Measurements from ENCODE around the gene TBC1D2.

The TBC1D2 gene

DNA sequence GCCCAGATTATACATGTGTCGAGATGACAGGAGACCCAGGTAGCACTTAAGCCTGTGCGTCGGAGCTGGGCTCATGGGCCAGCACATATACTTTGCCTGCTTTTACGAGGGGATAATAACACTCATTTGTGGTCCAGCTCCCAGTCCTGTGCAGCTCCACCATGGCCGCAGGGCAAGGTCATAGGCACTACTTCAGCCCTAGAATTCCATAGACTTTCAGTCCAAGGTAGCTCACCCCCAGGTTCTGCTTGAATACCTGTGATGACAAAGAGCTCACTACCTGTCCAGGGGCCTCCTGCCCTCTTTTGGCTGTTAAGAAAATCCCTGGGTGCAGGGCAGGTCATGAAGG, 64.7 kb downstream of the TBC1D2 start:
- H3K27me3 ChIP-seq (ENCODE audit: insufficient read depth, low read length, poor library complexity): no peaks in the 10 kb centered on the region
- no peak overlapping the region for H3K4me3 ChIP-seq (ENCODE audit: low read length)
- H3K23ac ChIP-seq (ENCODE audit: low read length): no peak overlapping the region
- peak overlapping the region; percentile 9 for H3K27ac ChIP-seq (ENCODE audit: low read depth, low read length)
- H3K56ac ChIP-seq (ENCODE audit: low read length): peak overlapping the region; percentile 88
- peaks cover 2% of the 10 kb centered on the region for H3K4me1 ChIP-seq (ENCODE audit: control insufficient read depth, low read depth, low read length)
- no peaks in the 10 kb centered on the region for H3K36me3 ChIP-seq (ENCODE audit: control insufficient read depth, insufficient read depth, low read length)
- no peak overlapping the region for H3K18ac ChIP-seq (ENCODE audit: low read length)
- DNase-seq: no peak
- no peak overlapping the region for H2AK5ac ChIP-seq (ENCODE audit: low read length)
- H3K79me2 ChIP-seq (ENCODE audit: control insufficient read depth, insufficient read depth, low read length): peaks cover 27% of the 10 kb centered on the region
- H3K4ac ChIP-seq (ENCODE audit: low read depth, low read length): peak overlapping the region; percentile 81
- H3K4me2 ChIP-seq (ENCODE audit: low read length): no peak overlapping the region
- no peak overlapping the region for H2BK120ac ChIP-seq (ENCODE audit: low read depth, low read length)
- H3K9ac ChIP-seq (ENCODE audit: low read length): peak overlapping the region; percentile 79
- H2BK15ac ChIP-seq (replicated peaks; ENCODE audit: low read depth): no peak overlapping the region
- no peak overlapping the region for H2BK5ac ChIP-seq (ENCODE audit: low read length)
- peaks cover 10% of the 10 kb centered on the region for H3K79me1 ChIP-seq (ENCODE audit: low read length)
- no CpG with 5 or more reads among the region's 5 CpGs for WGBS (ENCODE audit: extremely low coverage, insufficient coverage, low lambda C conversion rate)
- no peak overlapping the region for H4K8ac ChIP-seq (ENCODE audit: low read depth, low read length)
- H4K5ac ChIP-seq (ENCODE audit: low read length): no peak overlapping the region

DNA sequence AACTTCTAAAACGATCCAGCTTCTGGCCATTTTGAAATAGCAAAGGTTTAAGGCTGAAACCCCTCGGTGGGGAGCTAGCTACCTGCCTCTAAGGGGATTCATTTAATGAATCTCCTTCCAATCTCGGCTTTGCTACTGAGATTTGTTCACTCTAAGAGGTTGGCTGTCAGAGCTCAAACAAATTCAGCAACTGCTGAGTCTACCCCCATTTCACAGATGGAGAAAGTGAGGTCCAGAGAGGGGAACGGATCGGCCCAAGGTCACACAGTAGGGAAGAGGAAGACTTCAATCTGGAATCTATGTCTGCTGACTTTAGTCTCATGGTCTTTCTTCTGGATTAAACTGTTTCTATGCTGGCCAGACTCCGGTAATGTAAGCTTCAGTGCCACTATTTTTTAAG, 66.0 kb downstream of the TBC1D2 start:
- H2BK15ac ChIP-seq (replicated peaks; ENCODE audit: low read depth): no peak overlapping the region
- H3K18ac ChIP-seq (ENCODE audit: low read length): no peak overlapping the region
- H3K4me1 ChIP-seq (ENCODE audit: control insufficient read depth, low read depth, low read length): peaks cover 2% of the 10 kb centered on the region
- no peak overlapping the region for H3K9ac ChIP-seq (ENCODE audit: low read length)
- peaks cover 14% of the 10 kb centered on the region for H3K79me1 ChIP-seq (ENCODE audit: low read length)
- H3K56ac ChIP-seq (ENCODE audit: low read length): no peak overlapping the region
- no CpG with 5 or more reads among the region's 6 CpGs for WGBS (ENCODE audit: extremely low coverage, insufficient coverage, low lambda C conversion rate)
- H3K36me3 ChIP-seq (ENCODE audit: control insufficient read depth, insufficient read depth, low read length): no peaks in the 10 kb centered on the region
- H3K27me3 ChIP-seq (ENCODE audit: insufficient read depth, low read length, poor library complexity): no peaks in the 10 kb centered on the region
- no peak overlapping the region for H3K4me3 ChIP-seq (ENCODE audit: low read length)
- no peak for DNase-seq
- H3K4ac ChIP-seq (ENCODE audit: low read depth, low read length): no peak overlapping the region
- no peak overlapping the region for H2BK120ac ChIP-seq (ENCODE audit: low read depth, low read length)
- H3K27ac ChIP-seq (ENCODE audit: low read depth, low read length): no peak overlapping the region
- H3K4me2 ChIP-seq (ENCODE audit: low read length): no peak overlapping the region
- no peak overlapping the region for H4K8ac ChIP-seq (ENCODE audit: low read depth, low read length)
- H4K5ac ChIP-seq (ENCODE audit: low read length): no peak overlapping the region
- H3K79me2 ChIP-seq (ENCODE audit: control insufficient read depth, insufficient read depth, low read length): peaks cover 32% of the 10 kb centered on the region
- no peak overlapping the region for H2BK5ac ChIP-seq (ENCODE audit: low read length)
- H2AK5ac ChIP-seq (ENCODE audit: low read length): no peak overlapping the region
- H3K23ac ChIP-seq (ENCODE audit: low read length): no peak overlapping the region

DNA sequence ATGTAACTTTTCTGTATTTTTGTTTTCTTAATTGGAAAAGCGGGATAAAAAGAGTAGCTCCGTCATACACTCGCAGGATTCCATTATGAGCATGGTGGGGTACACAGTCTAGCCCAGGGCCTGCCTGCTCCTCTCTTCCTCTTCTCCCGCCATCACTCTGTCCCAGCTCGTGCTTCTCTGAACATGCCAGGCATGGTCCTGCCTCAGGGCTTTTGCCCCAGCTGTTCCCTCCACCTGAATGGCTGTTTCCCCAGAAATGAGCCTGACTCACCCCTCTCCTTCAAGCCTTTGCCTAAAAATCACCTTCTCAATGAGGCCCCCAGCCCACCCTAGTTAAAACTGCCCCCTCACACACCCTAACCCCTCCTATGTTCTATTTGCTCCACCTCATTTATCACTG, 67.5 kb downstream of the TBC1D2 start:
- H4K8ac ChIP-seq (ENCODE audit: low read depth, low read length): no peak overlapping the region
- peaks cover 2% of the 10 kb centered on the region for H3K4me1 ChIP-seq (ENCODE audit: control insufficient read depth, low read depth, low read length)
- peaks cover 15% of the 10 kb centered on the region for H3K79me1 ChIP-seq (ENCODE audit: low read length)
- H3K4me2 ChIP-seq (ENCODE audit: low read length): no peak overlapping the region
- no peak overlapping the region for H2AK5ac ChIP-seq (ENCODE audit: low read length)
- no peak for DNase-seq
- H2BK5ac ChIP-seq (ENCODE audit: low read length): no peak overlapping the region
- no peak overlapping the region for H3K4me3 ChIP-seq (ENCODE audit: low read length)
- H3K27me3 ChIP-seq (ENCODE audit: insufficient read depth, low read length, poor library complexity): no peaks in the 10 kb centered on the region
- H3K18ac ChIP-seq (ENCODE audit: low read length): no peak overlapping the region
- H3K9ac ChIP-seq (ENCODE audit: low read length): no peak overlapping the region
- no peak overlapping the region for H4K5ac ChIP-seq (ENCODE audit: low read length)
- no peak overlapping the region for H3K27ac ChIP-seq (ENCODE audit: low read depth, low read length)
- H3K56ac ChIP-seq (ENCODE audit: low read length): no peak overlapping the region
- H2BK15ac ChIP-seq (replicated peaks; ENCODE audit: low read depth): no peak overlapping the region
- no CpG with 5 or more reads among the region's 5 CpGs for WGBS (ENCODE audit: extremely low coverage, insufficient coverage, low lambda C conversion rate)
- H3K4ac ChIP-seq (ENCODE audit: low read depth, low read length): no peak overlapping the region
- H3K36me3 ChIP-seq (ENCODE audit: control insufficient read depth, insufficient read depth, low read length): no peaks in the 10 kb centered on the region
- H3K23ac ChIP-seq (ENCODE audit: low read length): no peak overlapping the region
- H3K79me2 ChIP-seq (ENCODE audit: control insufficient read depth, insufficient read depth, low read length): peaks cover 33% of the 10 kb centered on the region
- no peak overlapping the region for H2BK120ac ChIP-seq (ENCODE audit: low read depth, low read length)

DNA sequence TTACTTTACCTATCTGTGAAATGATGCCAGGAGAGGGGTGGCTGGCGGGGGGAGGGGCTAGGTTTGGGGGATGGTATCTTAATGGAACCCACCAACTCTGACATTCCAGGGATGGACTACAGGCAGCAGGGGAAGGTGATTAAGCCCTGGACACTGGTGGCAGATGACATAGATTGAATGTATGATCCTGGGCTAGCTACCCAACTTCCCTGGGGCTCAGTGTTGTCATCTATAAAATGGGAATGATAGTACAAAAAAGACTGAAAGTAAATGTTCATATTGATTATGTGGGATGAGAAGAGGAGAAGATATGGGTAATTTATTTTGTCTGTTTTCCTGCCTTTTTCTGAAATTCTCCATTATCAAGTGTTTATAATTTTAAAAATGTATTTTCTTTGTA, 69.2 kb downstream of the TBC1D2 start:
- no peak overlapping the region for H2BK15ac ChIP-seq (replicated peaks; ENCODE audit: low read depth)
- WGBS (ENCODE audit: extremely low coverage, insufficient coverage, low lambda C conversion rate): no CpG with 5 or more reads among the region's 1 CpG
- no peak overlapping the region for H3K4me3 ChIP-seq (ENCODE audit: low read length)
- H3K27ac ChIP-seq (ENCODE audit: low read depth, low read length): no peak overlapping the region
- no peaks in the 10 kb centered on the region for H3K27me3 ChIP-seq (ENCODE audit: insufficient read depth, low read length, poor library complexity)
- no peak overlapping the region for H3K56ac ChIP-seq (ENCODE audit: low read length)
- peaks cover 36% of the 10 kb centered on the region for H3K79me2 ChIP-seq (ENCODE audit: control insufficient read depth, insufficient read depth, low read length)
- H3K4me1 ChIP-seq (ENCODE audit: control insufficient read depth, low read depth, low read length): peaks cover 2% of the 10 kb centered on the region
- no peak overlapping the region for H3K18ac ChIP-seq (ENCODE audit: low read length)
- no peak overlapping the region for H3K4ac ChIP-seq (ENCODE audit: low read depth, low read length)
- H2BK120ac ChIP-seq (ENCODE audit: low read depth, low read length): no peak overlapping the region
- H3K4me2 ChIP-seq (ENCODE audit: low read length): no peak overlapping the region
- H3K23ac ChIP-seq (ENCODE audit: low read length): no peak overlapping the region
- H4K5ac ChIP-seq (ENCODE audit: low read length): no peak overlapping the region
- no peak overlapping the region for H2BK5ac ChIP-seq (ENCODE audit: low read length)
- H3K36me3 ChIP-seq (ENCODE audit: control insufficient read depth, insufficient read depth, low read length): no peaks in the 10 kb centered on the region
- H3K9ac ChIP-seq (ENCODE audit: low read length): no peak overlapping the region
- H2AK5ac ChIP-seq (ENCODE audit: low read length): no peak overlapping the region
- H4K8ac ChIP-seq (ENCODE audit: low read depth, low read length): no peak overlapping the region
- no peak for DNase-seq
- H3K79me1 ChIP-seq (ENCODE audit: low read length): peaks cover 13% of the 10 kb centered on the region

DNA sequence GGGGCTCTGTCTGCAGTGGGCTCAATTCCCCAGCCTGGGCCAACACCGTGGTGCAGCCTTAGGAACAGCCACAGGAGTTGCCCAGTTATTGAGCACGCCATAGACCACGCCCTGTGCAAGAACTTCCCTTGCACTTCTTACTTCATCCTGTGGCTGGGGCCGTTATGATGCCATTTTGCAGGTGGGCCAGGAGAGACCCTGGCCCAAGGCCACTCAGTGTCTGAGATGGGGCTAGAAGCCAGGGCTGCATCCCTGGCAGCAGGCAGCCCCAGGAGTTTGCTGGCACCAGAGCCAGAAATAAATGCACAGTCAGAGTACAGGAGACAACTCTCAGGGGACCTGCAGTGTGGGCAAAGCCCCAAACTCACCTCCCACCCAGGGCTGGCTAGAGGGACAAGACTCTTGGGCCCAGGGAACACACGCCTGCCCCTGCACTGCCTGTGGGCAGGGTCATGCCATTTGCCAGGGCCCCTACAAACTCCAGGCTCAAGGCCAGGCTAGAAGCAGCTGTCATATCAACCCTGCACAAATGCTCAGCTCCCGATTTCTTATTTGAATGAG, 69.8 kb downstream of the TBC1D2 start:
- H3K23ac ChIP-seq (ENCODE audit: low read length): no peak overlapping the region
- no peak for DNase-seq
- no peak overlapping the region for H3K4ac ChIP-seq (ENCODE audit: low read depth, low read length)
- no peak overlapping the region for H3K56ac ChIP-seq (ENCODE audit: low read length)
- H3K27me3 ChIP-seq (ENCODE audit: insufficient read depth, low read length, poor library complexity): no peaks in the 10 kb centered on the region
- no peak overlapping the region for H2BK120ac ChIP-seq (ENCODE audit: low read depth, low read length)
- H3K27ac ChIP-seq (ENCODE audit: low read depth, low read length): no peak overlapping the region
- WGBS (ENCODE audit: extremely low coverage, insufficient coverage, low lambda C conversion rate): no CpG with 5 or more reads among the region's 6 CpGs
- H2BK5ac ChIP-seq (ENCODE audit: low read length): no peak overlapping the region
- no peaks in the 10 kb centered on the region for H3K36me3 ChIP-seq (ENCODE audit: control insufficient read depth, insufficient read depth, low read length)
- no peak overlapping the region for H3K4me2 ChIP-seq (ENCODE audit: low read length)
- H4K8ac ChIP-seq (ENCODE audit: low read depth, low read length): no peak overlapping the region
- H3K4me3 ChIP-seq (ENCODE audit: low read length): no peak overlapping the region
- peaks cover 2% of the 10 kb centered on the region for H3K4me1 ChIP-seq (ENCODE audit: control insufficient read depth, low read depth, low read length)
- peaks cover 13% of the 10 kb centered on the region for H3K79me1 ChIP-seq (ENCODE audit: low read length)
- no peak overlapping the region for H2BK15ac ChIP-seq (replicated peaks; ENCODE audit: low read depth)
- H3K9ac ChIP-seq (ENCODE audit: low read length): no peak overlapping the region
- H4K5ac ChIP-seq (ENCODE audit: low read length): no peak overlapping the region
- no peak overlapping the region for H3K18ac ChIP-seq (ENCODE audit: low read length)
- H3K79me2 ChIP-seq (ENCODE audit: control insufficient read depth, insufficient read depth, low read length): peaks cover 34% of the 10 kb centered on the region
- no peak overlapping the region for H2AK5ac ChIP-seq (ENCODE audit: low read length)

DNA sequence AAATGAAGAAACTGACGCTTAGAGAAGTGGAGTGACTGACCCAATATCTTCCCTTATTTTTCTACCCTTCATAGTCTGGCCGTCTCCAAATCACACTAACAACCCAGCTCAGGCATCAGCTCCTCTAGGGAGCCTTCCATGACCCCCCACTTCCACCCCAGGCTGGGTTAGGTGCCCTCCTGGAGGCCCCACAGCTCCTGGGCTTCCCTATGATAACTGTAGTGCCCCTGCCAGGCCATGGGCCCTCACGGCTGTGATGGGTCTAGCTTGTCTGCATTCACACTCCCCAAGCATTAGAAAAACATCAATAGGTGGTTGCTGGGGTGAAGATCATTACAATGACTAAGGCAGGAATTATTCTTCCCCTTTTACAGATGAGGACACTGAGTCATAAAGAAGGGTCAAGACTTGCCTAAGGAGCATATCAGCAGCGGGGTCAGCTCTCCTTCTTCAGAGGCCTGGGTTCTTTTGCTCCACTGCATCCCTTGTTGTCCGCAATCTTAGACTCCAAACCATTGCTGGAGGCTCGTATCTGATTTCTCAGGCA, 70.4 kb downstream of the TBC1D2 start:
- Histone ChIP-seq H3K27ac (ENCODE audit: low read depth, low read length) (no peak overlapping the region), H3K27me3 (ENCODE audit: insufficient read depth, low read length, poor library complexity) (no peaks in the 10 kb centered on the region), H2BK15ac (replicated peaks; ENCODE audit: low read depth) (no peak overlapping the region), H3K4me1 (ENCODE audit: control insufficient read depth, low read depth, low read length) (peaks cover 2% of the 10 kb centered on the region), H4K8ac (ENCODE audit: low read depth, low read length) (no peak overlapping the region), H3K79me2 (ENCODE audit: control insufficient read depth, insufficient read depth, low read length) (peaks cover 37% of the 10 kb centered on the region), H3K56ac (ENCODE audit: low read length) (no peak overlapping the region), H3K36me3 (ENCODE audit: control insufficient read depth, insufficient read depth, low read length) (no peaks in the 10 kb centered on the region), H3K18ac (ENCODE audit: low read length) (no peak overlapping the region), H2BK5ac (ENCODE audit: low read length) (no peak overlapping the region), H3K4ac (ENCODE audit: low read depth, low read length) (no peak overlapping the region), H3K4me2 (ENCODE audit: low read length) (no peak overlapping the region), H3K4me3 (ENCODE audit: low read length) (no peak overlapping the region), H2BK120ac (ENCODE audit: low read depth, low read length) (no peak overlapping the region), H3K9ac (ENCODE audit: low read length) (no peak overlapping the region), H3K79me1 (ENCODE audit: low read length) (peaks cover 15% of the 10 kb centered on the region), H3K23ac (ENCODE audit: low read length) (no peak overlapping the region), H2AK5ac (ENCODE audit: low read length) (no peak overlapping the region), H4K5ac (ENCODE audit: low read length) (no peak overlapping the region)
- WGBS (ENCODE audit: extremely low coverage, insufficient coverage, low lambda C conversion rate): no CpG with 5 or more reads among the region's 6 CpGs
- no peak for DNase-seq

Measured in mesendoderm (in vitro differentiated cells).